MCF 10A (cell line): ENCODE data around the gene ZNF528. TPM values are rescaled to one million over a fixed set of nuclear protein-coding genes. Genes with fewer than 3 reads are reported as not detected.

ENCODE experiments used
- total RNA-seq: library from RNA; stranded (reverse); gene quantifications from 2 replicates; pipeline ENCODE4 v1.2.3, GENCODE V29; 2022

The ZNF528 gene
- total RNA-seq, 1 experiment from 2014 or later = 16.0 TPM

Other genes with a start within 250 kb of the ZNF528 start
- 4.3 and 7.7 TPM in 2 replicates for gene ZNF836, start 226.2 kb upstream of the ZNF528 start, total RNA-seq
- gene PPP2R1A, start 207.8 kb upstream of the ZNF528 start, total RNA-seq = 194 and 211 TPM in 2 replicates
- gene ZNF766, start 128.3 kb upstream of the ZNF528 start, total RNA-seq = 11.5 and 16.0 TPM in 2 replicates
- gene ZNF480, start 100.7 kb upstream of the ZNF528 start, total RNA-seq = 13.1 and 15.8 TPM in 2 replicates
- gene ZNF610, start 61.6 kb upstream of the ZNF528 start, total RNA-seq = not detected in 2 replicates
- gene ZNF880, start 27.9 kb upstream of the ZNF528 start, total RNA-seq = 6.7 and 6.9 TPM in 2 replicates
- not detected in 2 replicates for gene ZNF534, start 31.3 kb downstream of the ZNF528 start, total RNA-seq
- gene ZNF578, start 55.7 kb downstream of the ZNF528 start, total RNA-seq = not detected in 2 replicates
- 14.8 and 18.2 TPM in 2 replicates for gene ZNF808, start 129.8 kb downstream of the ZNF528 start, total RNA-seq
- gene ZNF701, start 172.4 kb downstream of the ZNF528 start, total RNA-seq = 8.3 and 13.0 TPM in 2 replicates
- gene ZNF83, start 240.5 kb downstream of the ZNF528 start, total RNA-seq = 58.9 and 102 TPM in 2 replicates